ENCODE measurements around the gene COL5A1.

- no peak for TF ChIP-seq CTCF (IDR thresholded peaks at IDR 0.05)
- TF ChIP-seq POLR2AphosphoS5 (IDR thresholded peaks at IDR 0.05): no peak
- TF ChIP-seq POLR2A (IDR thresholded peaks at IDR 0.05): no peak
Observed at GRCh38 chr9:134643222-134643671, 1.6 kb downstream of the COL5A1 start.
